Mammary epithelial cell (primary cell): ENCODE measurements around the gene DAAM2.

Source experiments
- CTCF ChIP-seq, 2 donors: IDR thresholded peaks in 1 of 2; conservative IDR thresholded peaks in 1 of 2; 2 replicates each; pipeline ENCODE4 v1.5.1; 2011 to 2012; ENCODE audit warnings: inconsistent platforms in 2 of 2, low read length in 2 of 2, mild to moderate bottlenecking in 2 of 2, control low read depth in 1 of 2, low read depth in 1 of 2; ENCODE audit not compliant: insufficient read depth in 1 of 2; ENCODE audit errors: extremely low read depth in 1 of 2
- EZH2 ChIP-seq: IDR thresholded peaks from 2 replicates; pipeline ENCODE4 v1.6.1; 2012; ENCODE audit warnings: low read length, inconsistent platforms, borderline replicate concordance

GRCh38 chr6:39947611-39948068 is 155.5 kb downstream of the DAAM2 start:
- TF ChIP-seq CTCF (conservative IDR thresholded peaks at IDR 0.05 in 1 of 2, IDR thresholded peaks at IDR 0.05 in 1 of 2; ENCODE audit: extremely low read depth in 1 of 2, insufficient read depth in 1 of 2, low read depth in 1 of 2, low read length in 2 of 2) (no peak), EZH2 (no peak)
